Mesenchymal stem cell (in vitro differentiated cells and primary cell): ENCODE results near the gene TP53BP2.

Experiments
- DNase-seq: peaks from one replicate; pipeline ENCODE4 v3.0.0-alpha.2; 2013
- H2AFZ ChIP-seq: one replicate; pipeline ENCODE4 v1.6.1; 2013; ENCODE audit warnings: low read depth, mild to moderate bottlenecking, control low read depth, inconsistent platforms, low read length, moderate library complexity
- H2AK5ac ChIP-seq: 2 replicates; pipeline ENCODE4 v1.6.1; 2013; ENCODE audit warnings: low read length, moderate library complexity, mild to moderate bottlenecking, inconsistent platforms; ENCODE audit not compliant: severe bottlenecking
- H2BK120ac ChIP-seq: one replicate; pipeline ENCODE4 v1.6.1; 2013; ENCODE audit warnings: low read depth, mild to moderate bottlenecking, inconsistent platforms, low read length, moderate library complexity
- H2BK12ac ChIP-seq, 2 experiments: one replicate each; pipeline ENCODE4 v1.6.1; 2013; ENCODE audit warnings: inconsistent platforms in 2 of 2, low read length in 2 of 2, mild to moderate bottlenecking in 2 of 2, moderate library complexity in 2 of 2, control low read depth in 1 of 2
- H2BK15ac ChIP-seq: one replicate; pipeline ENCODE4 v1.6.1; 2013; ENCODE audit warnings: mild to moderate bottlenecking, low read depth, inconsistent platforms; ENCODE audit not compliant: poor library complexity, severe bottlenecking
- H2BK5ac ChIP-seq: 2 replicates; pipeline ENCODE4 v1.6.1; 2013; ENCODE audit warnings: low read depth, mild to moderate bottlenecking, low read length, control low read depth, inconsistent platforms; ENCODE audit not compliant: poor library complexity, severe bottlenecking
- H3K14ac ChIP-seq, 2 experiments: one replicate each; pipeline ENCODE4 v1.6.1; 2013; ENCODE audit warnings: inconsistent platforms in 2 of 2, low read length in 2 of 2, control low read depth in 1 of 2, mild to moderate bottlenecking in 1 of 2, moderate library complexity in 1 of 2
- H3K18ac ChIP-seq, 2 experiments: one replicate each; pipeline ENCODE4 v1.6.1; 2013; ENCODE audit warnings: inconsistent platforms in 2 of 2, low read length in 2 of 2, control low read depth in 1 of 2, low read depth in 1 of 2, mild to moderate bottlenecking in 1 of 2
- H3K23ac ChIP-seq, 2 experiments: one replicate each; pipeline ENCODE4 v1.6.1; 2013; ENCODE audit warnings: inconsistent platforms in 2 of 2, low read length in 2 of 2, mild to moderate bottlenecking in 2 of 2, moderate library complexity in 2 of 2, control low read depth in 1 of 2
- H3K27ac ChIP-seq: 2 replicates; pipeline ENCODE4 v1.5.1; 2013; ENCODE audit warnings: mild to moderate bottlenecking, moderate library complexity, low read length, control low read depth, inconsistent platforms; ENCODE audit not compliant: poor library complexity, severe bottlenecking
- H3K27me3 ChIP-seq, 2 experiments: 2 replicates each; pipeline versions ENCODE4 v1.6.1 to v1.7.0; 2013; ENCODE audit warnings: low read length in 2 of 2, mild to moderate bottlenecking in 2 of 2, moderate library complexity in 2 of 2, control low read depth in 1 of 2, inconsistent platforms in 1 of 2; ENCODE audit not compliant: control insufficient read depth in 1 of 2, insufficient read depth in 1 of 2
- H3K36me3 ChIP-seq, 2 experiments: 2 replicates each; pipeline versions ENCODE4 v1.6.1 to v1.7.0; 2013; ENCODE audit warnings: low read length in 2 of 2, control low read depth in 1 of 2, inconsistent platforms in 1 of 2, low read depth in 1 of 2, mild to moderate bottlenecking in 1 of 2; ENCODE audit not compliant: insufficient read depth in 2 of 2, control insufficient read depth in 1 of 2
- H3K4ac ChIP-seq, 2 experiments: one replicate each; pipeline ENCODE4 v1.6.1; 2013; ENCODE audit warnings: inconsistent platforms in 2 of 2, low read length in 2 of 2, mild to moderate bottlenecking in 2 of 2, moderate library complexity in 2 of 2, control low read depth in 1 of 2, low read depth in 1 of 2
- H3K4me1 ChIP-seq: 2 replicates; pipeline ENCODE4 v1.6.1; 2013; ENCODE audit warnings: low read depth, low read length, control low read depth; ENCODE audit not compliant: control insufficient read depth, insufficient read depth
- H3K4me2 ChIP-seq: 2 replicates; pipeline ENCODE4 v1.6.1; 2013; ENCODE audit warnings: low read length, mild to moderate bottlenecking, inconsistent platforms; ENCODE audit not compliant: poor library complexity, severe bottlenecking
- H3K4me3 ChIP-seq, 2 experiments: 2 replicates each; pipeline versions ENCODE4 v1.5.1 to v1.7.0; 2013; ENCODE audit warnings: low read length in 2 of 2, mild to moderate bottlenecking in 2 of 2, control low read depth in 1 of 2, low read depth in 1 of 2; ENCODE audit not compliant: insufficient read depth in 1 of 2
- H3K79me1 ChIP-seq: replicated peaks from 2 replicates; pipeline ENCODE4 v1.6.1; 2013; ENCODE audit warnings: mild to moderate bottlenecking, control low read depth, low read length, inconsistent platforms; ENCODE audit not compliant: poor library complexity, severe bottlenecking
- H3K9ac ChIP-seq: 2 replicates; pipeline ENCODE4 v1.7.0; 2013; ENCODE audit warnings: mild to moderate bottlenecking, low read length, moderate library complexity
- H3K9me3 ChIP-seq: 2 replicates; pipeline ENCODE4 v1.7.0; 2013; ENCODE audit warnings: mild to moderate bottlenecking, low read length; ENCODE audit not compliant: control insufficient read depth
- H4K8ac ChIP-seq: one replicate; pipeline ENCODE4 v1.6.1; 2013; ENCODE audit warnings: inconsistent platforms, mild to moderate bottlenecking, low read length, moderate library complexity
- H4K91ac ChIP-seq: one replicate; pipeline ENCODE4 v1.6.1; 2013; ENCODE audit warnings: mild to moderate bottlenecking, low read length, inconsistent platforms
- WGBS: methylation state at CpG from one replicate; pipeline ENCODE4 v1.1.7; 2013; ENCODE audit warnings: mixed read lengths; 5-methylcytosine and 5-hydroxymethylcytosine counted together

Gene TP53BP2

GRCh38 chr1:223828162-223828848 is 17.4 kb downstream of the TP53BP2 start:
- no peak overlapping the region for H3K4me3 ChIP-seq
- H2BK12ac ChIP-seq: no peak overlapping the region
- no peaks in the 10 kb centered on the region for H3K27me3 ChIP-seq
- no peaks in the 10 kb centered on the region for H3K79me1 ChIP-seq
- no peak overlapping the region for H3K4ac ChIP-seq
- no peak overlapping the region for H2BK120ac ChIP-seq
- no peak overlapping the region for H3K27ac ChIP-seq
- H3K9ac ChIP-seq: no peak overlapping the region
- H4K8ac ChIP-seq: no peak overlapping the region
- H2BK5ac ChIP-seq: no peak overlapping the region
- H3K23ac ChIP-seq: no peak overlapping the region
- no peak overlapping the region for H2AK5ac ChIP-seq
- DNase-seq: no peak
- no peak overlapping the region for H2BK15ac ChIP-seq
- H2AFZ ChIP-seq: no peak overlapping the region
- H3K18ac ChIP-seq: no peak overlapping the region
- no peak overlapping the region for H3K4me2 ChIP-seq
- H3K36me3 ChIP-seq: no peaks in the 10 kb centered on the region
- H4K91ac ChIP-seq: no peak overlapping the region
- H3K9me3 ChIP-seq: no peaks in the 10 kb centered on the region
- 100% methylated on average over 1 of the region's 6 CpGs for WGBS
- H3K14ac ChIP-seq: no peak overlapping the region
- peaks cover 5% of the 10 kb centered on the region for H3K4me1 ChIP-seq

- Histone ChIP-seq H3K18ac (no peak overlapping the region), H2BK120ac (no peak overlapping the region), H3K27me3 (no peaks in the 10 kb centered on the region), H2BK5ac (no peak overlapping the region), H4K8ac (no peak overlapping the region), H3K4ac (no peak overlapping the region), H2AK5ac (no peak overlapping the region), H3K4me1 (peaks cover 7% of the 10 kb centered on the region), H3K27ac (no peak overlapping the region), H4K91ac (no peak overlapping the region), H3K79me1 (no peaks in the 10 kb centered on the region), H3K36me3 (no peaks in the 10 kb centered on the region), H3K4me2 (no peak overlapping the region), H2AFZ (no peak overlapping the region), H3K14ac (no peak overlapping the region), H2BK12ac (no peak overlapping the region), H2BK15ac (no peak overlapping the region), H3K23ac (no peak overlapping the region), H3K9me3 (no peaks in the 10 kb centered on the region), H3K9ac (peak overlapping the region; percentile 57), H3K4me3 (no peak overlapping the region)
- DNase-seq: peak; percentile 48
- 93% methylated on average over 3 of the region's 3 CpGs for WGBS
Measured at GRCh38 chr1:223827193-223827663, 18.5 kb downstream of the TP53BP2 start.

DNA sequence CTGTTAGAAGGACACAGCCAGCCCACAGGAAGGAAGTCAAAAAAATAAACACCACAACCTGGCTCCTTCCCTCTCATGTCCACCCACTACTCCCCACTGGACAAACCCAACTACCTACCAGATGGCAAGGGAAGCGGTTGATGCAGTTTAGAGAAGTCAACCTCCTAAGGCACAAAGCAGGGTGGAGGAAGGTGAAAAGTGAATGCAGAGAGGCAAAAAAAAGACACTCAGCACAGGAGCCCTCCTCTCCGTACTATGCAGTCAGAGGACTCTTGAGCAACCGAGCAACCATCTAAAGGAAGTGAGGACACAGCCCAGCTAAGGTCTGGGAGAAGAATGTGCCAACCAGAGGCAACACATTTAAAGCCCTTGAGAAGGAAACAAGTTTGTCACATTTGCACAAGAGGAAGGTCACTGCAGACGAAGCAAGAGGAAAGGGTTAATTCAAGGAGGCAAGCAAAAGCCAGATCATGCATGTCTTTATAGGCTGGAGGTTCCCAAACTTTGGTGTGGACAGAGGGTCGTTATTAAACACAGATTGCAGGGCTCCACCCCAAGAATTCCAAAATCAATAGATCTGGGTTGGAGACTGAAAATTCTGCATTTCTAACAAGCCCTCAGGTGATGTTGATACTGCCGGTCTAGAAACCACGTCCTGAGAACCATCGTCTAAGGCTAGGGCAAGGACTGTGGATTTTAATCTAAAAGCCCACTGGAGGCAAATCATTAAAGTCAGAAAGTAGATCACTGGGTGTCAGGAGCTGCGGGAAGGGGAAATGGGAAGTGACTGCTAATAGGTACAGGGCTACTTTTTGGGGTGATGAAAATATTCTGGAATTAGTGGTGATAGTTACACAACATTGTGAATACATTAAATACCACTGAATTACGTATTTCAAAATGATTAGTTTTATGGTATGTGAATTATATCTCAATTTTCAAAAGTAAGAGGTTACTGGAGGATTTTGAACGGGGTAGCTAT is 19.7 kb downstream of the TP53BP2 start:
- Histone ChIP-seq H2BK120ac (no peak overlapping the region), H3K36me3 (peaks cover 0 to 1% of the 10 kb centered on the region in 2 experiments), H3K14ac (peak overlapping the region in 1 of 2 experiments; percentile 41), H3K23ac (no peak overlapping the region), H3K18ac (peak overlapping the region in 1 of 2 experiments; percentile 11), H3K4ac (no peak overlapping the region), H4K8ac (no peak overlapping the region), H3K79me1 (peaks cover under 1% of the 10 kb centered on the region), H2BK15ac (no peak overlapping the region), H2AK5ac (no peak overlapping the region), H2BK12ac (no peak overlapping the region), H3K27ac (no peak overlapping the region), H2AFZ (no peak overlapping the region), H3K4me3 (no peak overlapping the region), H3K4me1 (peaks cover 7% of the 10 kb centered on the region), H2BK5ac (no peak overlapping the region), H3K4me2 (no peak overlapping the region), H3K9ac (no peak overlapping the region), H4K91ac (no peak overlapping the region), H3K9me3 (no peaks in the 10 kb centered on the region), H3K27me3 (no peaks in the 10 kb centered on the region)
- DNase-seq: peak; percentile 35
- WGBS: 95% methylated on average over 9 of the region's 11 CpGs

DNA sequence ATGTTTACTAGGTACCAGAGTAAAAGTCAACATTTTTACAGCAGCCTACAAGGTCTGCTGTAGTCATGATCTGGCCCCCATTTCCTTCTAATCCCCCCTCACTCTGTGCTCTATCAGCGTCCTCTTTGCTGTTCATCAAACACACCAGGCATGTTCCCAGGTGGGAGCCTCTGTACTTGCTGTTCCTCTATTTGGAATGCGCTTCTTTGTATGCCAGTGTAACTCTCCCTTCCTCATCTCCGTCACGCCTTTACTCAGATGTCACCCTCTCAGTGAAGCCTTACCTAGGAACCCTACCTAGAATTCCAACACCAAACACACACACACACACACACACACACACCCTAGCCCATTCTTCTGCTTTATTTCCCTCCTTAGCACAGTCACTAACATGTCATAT is 21.0 kb downstream of the TP53BP2 start:
- no peak overlapping the region for H3K14ac ChIP-seq
- H3K18ac ChIP-seq: no peak overlapping the region
- no peak overlapping the region for H2BK12ac ChIP-seq
- no peak overlapping the region for H3K4me3 ChIP-seq
- no peak overlapping the region for H2AK5ac ChIP-seq
- H3K27me3 ChIP-seq: no peaks in the 10 kb centered on the region
- no peak overlapping the region for H3K4ac ChIP-seq
- H3K36me3 ChIP-seq: peaks cover 0 to 3% of the 10 kb centered on the region in 2 experiments
- H3K9me3 ChIP-seq: no peaks in the 10 kb centered on the region
- no peak overlapping the region for H2BK15ac ChIP-seq
- no peak overlapping the region for H2BK5ac ChIP-seq
- H3K4me1 ChIP-seq: peaks cover 7% of the 10 kb centered on the region
- H2AFZ ChIP-seq: no peak overlapping the region
- H4K91ac ChIP-seq: no peak overlapping the region
- peaks cover 2% of the 10 kb centered on the region for H3K79me1 ChIP-seq
- H3K9ac ChIP-seq: no peak overlapping the region
- 96% methylated on average over 4 of the region's 4 CpGs for WGBS
- H4K8ac ChIP-seq: no peak overlapping the region
- DNase-seq: no peak
- H3K23ac ChIP-seq: peak overlapping the region in 1 of 2 experiments; percentile 72
- H3K4me2 ChIP-seq: no peak overlapping the region
- H2BK120ac ChIP-seq: no peak overlapping the region
- H3K27ac ChIP-seq: no peak overlapping the region
